PC-3 (cell line): Measurements from ENCODE around the gene XPNPEP1.

Source experiments
- CTCF ChIP-seq: fragments of 300-600 bp; sonication (generic); conservative IDR thresholded peaks from 2 replicates; pipeline ENCODE4 v1.5.1; 2017; ENCODE audit warnings: antibody characterized with exemption, low read depth, mild to moderate bottlenecking, low read length
- EZH2phosphoT487 ChIP-seq: fragments of 300-600 bp; sonication (generic); IDR thresholded peaks from 2 replicates; pipeline ENCODE4 v1.6.1; 2018; ENCODE audit warnings: mild to moderate bottlenecking, antibody characterized with exemption, low read length, borderline replicate concordance

DNA sequence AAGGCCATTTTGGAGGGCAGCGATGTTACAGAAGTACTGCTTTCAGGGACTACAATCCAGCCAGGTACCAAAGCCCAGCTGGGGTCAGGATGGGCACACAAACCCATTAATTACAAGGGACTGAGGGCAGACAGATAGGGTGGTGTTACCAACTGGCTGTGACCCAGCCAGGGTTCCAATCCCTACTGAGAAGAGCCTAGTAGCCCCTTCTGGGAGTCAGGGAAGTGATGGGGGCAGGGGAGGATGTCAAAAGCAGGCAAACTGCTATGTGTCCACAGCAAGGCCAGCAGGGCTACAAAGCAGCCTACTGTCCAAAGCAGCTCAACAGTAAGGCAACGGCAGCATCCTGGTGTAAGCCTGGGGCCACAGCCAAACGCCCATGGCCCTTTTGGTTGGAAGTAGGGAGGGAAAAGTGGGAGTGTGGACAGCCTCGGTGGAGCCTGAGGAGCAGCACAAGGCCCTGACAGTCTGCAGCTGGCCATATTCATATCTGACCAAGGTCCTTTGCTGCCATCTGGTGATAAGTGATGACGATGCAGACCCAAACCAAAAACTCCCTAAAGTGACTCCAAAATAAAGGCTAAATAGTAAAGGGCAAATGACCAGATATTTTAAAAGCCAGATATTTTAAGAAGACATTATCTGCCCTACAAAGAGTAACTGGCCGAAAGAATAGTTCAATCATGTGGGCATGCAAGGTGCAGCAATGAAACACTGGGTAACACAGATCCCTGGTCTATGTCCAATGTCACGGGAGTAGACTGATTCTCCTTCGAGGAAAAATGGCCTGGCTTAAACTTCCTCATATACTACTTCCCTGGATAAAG lies 56.9 kb downstream of the XPNPEP1 start:
- TF ChIP-seq CTCF (peak; percentile 49), EZH2phosphoT487 (no peak)
